GM15510 (cell line): ENCODE measurements around the gene CPO.

Experiments used
- POLR2A ChIP-seq: IDR thresholded peaks from 3 replicates; pipeline ENCODE4 v1.6.1; 2011; ENCODE audit warnings: borderline replicate concordance; ENCODE audit not compliant: insufficient read length; ENCODE audit errors: extremely low read depth

Gene CPO

GRCh38 chr2:206984206-206984605 is 44.9 kb downstream of the CPO start:
- TF ChIP-seq POLR2A: no peak

- TF ChIP-seq POLR2A: no peak
Measured at GRCh38 chr2:206986943-206987342, 47.6 kb downstream of the CPO start.

- TF ChIP-seq POLR2A: no peak
Measured at GRCh38 chr2:206987810-206988209, 48.5 kb downstream of the CPO start.

DNA sequence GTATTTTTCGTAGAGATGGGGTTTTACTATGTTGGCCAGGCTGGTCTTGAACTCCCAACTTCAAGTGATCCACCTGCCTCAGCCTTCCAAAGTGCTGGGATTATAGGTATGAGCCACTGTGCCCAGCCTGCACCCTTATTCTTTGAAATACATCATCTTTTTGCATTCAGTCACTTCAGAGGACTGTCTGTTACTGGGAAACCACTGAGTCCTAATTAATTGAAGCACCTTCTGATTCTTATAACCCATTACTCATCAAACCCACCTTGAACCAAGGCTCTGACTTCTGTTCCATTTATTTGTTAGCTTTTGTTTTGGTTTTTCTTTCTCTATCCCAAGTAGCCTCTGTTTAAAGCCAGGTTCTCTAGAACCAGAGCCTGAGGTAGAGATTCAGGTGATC is 49.6 kb downstream of the CPO start:
- no peak for TF ChIP-seq POLR2A

- TF ChIP-seq POLR2A: no peak
Measured at GRCh38 chr2:206989311-206989710, 50.0 kb downstream of the CPO start.

DNA sequence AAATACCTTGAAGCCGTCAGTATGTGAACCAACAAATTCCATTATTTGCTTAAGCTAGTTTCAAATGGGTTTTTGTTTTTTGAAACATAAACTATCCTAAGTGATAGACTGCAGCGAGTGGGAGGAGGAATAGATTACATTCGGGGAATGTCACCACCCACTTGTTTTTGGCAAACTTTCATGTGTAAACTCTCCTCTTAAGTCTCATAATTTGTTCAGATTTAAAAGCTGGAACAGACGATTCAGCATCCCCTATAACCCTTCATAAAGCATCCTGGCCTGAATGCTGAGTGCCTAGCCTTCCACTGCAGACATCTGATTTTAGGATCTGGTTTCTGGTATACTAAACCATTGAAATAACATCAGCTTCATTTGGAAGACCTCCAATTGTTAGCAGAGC is 51.0 kb downstream of the CPO start:
- TF ChIP-seq POLR2A: no peak

GRCh38 chr2:206991070-206991469 is 51.8 kb downstream of the CPO start:
- no peak for TF ChIP-seq POLR2A

DNA sequence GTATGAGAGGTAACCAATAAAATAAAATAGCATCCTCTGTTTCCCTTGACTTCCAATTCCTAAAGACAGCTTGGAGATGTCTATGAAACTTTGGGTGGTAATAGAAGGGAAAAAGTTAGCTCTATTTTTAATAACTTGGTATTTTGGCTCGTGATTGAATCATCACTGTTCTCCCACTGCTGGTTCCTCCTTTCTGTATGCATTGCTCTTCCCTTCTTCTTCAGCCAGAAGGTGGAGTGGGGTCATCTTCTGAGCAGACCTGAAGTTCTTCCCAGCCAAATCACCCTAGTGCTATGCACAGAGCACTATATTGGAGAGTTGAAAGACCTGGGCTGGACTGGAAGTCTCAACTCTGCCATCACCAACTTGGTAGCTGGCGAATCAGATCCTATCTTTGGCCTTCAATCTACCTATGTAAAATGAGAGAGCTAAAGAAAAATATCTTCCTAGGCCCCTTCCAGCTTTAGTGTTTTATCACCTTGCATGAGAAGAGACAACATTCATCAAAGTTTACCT is 54.1 kb downstream of the CPO start:
- no peak for TF ChIP-seq POLR2A

GRCh38 chr2:206993964-206994363 is 54.6 kb downstream of the CPO start:
- no peak for TF ChIP-seq POLR2A

DNA sequence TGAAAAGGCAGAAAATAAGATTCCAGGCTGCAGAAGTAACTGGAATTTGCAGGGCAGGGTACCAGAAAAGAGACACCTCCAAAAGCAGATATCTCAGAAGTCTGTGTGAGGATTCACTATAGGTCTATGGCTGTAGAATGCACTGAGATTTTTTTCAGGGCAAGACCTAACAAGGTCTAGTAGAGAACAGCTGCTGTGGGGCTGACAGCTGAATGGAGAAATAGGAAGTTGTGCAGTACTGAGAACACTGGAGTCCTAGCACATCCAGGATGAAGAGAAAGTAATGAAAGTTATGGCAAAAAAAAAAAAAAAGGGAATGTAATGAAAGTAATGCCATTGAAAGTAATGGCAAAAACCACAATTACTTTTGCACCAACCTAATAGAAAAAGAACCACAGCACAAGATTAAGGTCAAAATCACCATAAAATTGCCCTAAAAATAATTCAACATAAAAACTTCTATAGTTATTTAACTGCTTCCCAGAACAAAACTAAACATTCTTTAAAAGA is 57.3 kb downstream of the CPO start:
- no peak for TF ChIP-seq POLR2A

- no peak for TF ChIP-seq POLR2A
Measured at GRCh38 chr2:207008105-207008990, 69.0 kb downstream of the CPO start.

DNA sequence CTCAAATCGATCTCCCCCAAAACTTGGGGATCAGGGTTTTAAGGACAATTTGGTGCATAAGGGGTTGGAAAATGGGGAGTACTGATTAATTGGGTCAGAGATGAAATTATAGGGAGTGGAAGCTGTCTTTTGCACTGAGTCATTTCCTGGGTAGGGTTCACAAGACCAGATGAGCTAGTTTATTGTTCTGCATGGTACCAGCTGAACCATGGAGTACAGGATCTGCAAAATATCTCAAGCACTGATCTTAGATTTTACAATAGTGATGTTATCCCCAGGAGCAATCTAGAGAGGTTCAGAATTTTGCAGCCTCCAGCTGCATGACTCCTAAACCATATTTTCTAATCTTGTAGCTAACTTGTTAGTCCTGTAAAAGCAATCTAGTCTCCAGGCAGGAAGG is 73.1 kb downstream of the CPO start:
- TF ChIP-seq POLR2A: no peak

GRCh38 chr2:207014424-207014823 is 75.1 kb downstream of the CPO start:
- TF ChIP-seq POLR2A: no peak

- no peak for TF ChIP-seq POLR2A
Measured at GRCh38 chr2:207015901-207016300, 76.6 kb downstream of the CPO start.
